Muscle of arm (tissue), 12 donors: ENCODE data around the gene MCC. TPM values are rescaled to one million over a fixed set of nuclear protein-coding genes. Genes with fewer than 3 reads are reported as not detected.
"Not testable (repeated sequence)": the region's sequence is repeated elsewhere in the genome, so short reads cannot be mapped to it uniquely, and the experiment has no call there.

Source experiments
- DNase-seq: peaks from one replicate; pipeline ENCODE4 v3.0.0-alpha.2; 2013
- polyA plus RNA-seq, 12 donors: library from polyadenylated mRNA; unstranded; fragments of 120-200 nt; gene quantifications; one replicate each; pipeline ENCODE4 v1.2.1, GENCODE V29; 2013; ENCODE audit not compliant: insufficient read length in 12 of 12

MCC gene
- polyA plus RNA-seq, 12 donors = 13.8 to 23.3 (median 19.2) TPM; not detected in 1

GRCh38 chr5:113493446-113493845, 5.2 kb upstream of the MCC start:
- no peak for DNase-seq

- no peak for DNase-seq
Measured at GRCh38 chr5:113491022-113491421, 2.8 kb upstream of the MCC start.

GRCh38 chr5:113490317-113490716, 2.1 kb upstream of the MCC start:
- DNase-seq = no peak

- DNase-seq = no peak
Measured at GRCh38 chr5:113489299-113489698, 1.0 kb upstream of the MCC start.

GRCh38 chr5:113488645-113489184, 462 bp upstream of the MCC start:
- DNase-seq = no peak

GRCh38 chr5:113487416-113487780, 855 bp downstream of the MCC start:
- DNase-seq = no peak

GRCh38 chr5:113480243-113480642, 8.0 kb downstream of the MCC start:
- DNase-seq = no peak

- no peak for DNase-seq
Measured at GRCh38 chr5:113478691-113479090, 9.6 kb downstream of the MCC start.

- no peak for DNase-seq
Measured at GRCh38 chr5:113474100-113474728, 14.0 kb downstream of the MCC start.

- DNase-seq = no peak
Measured at GRCh38 chr5:113463032-113463431, 25.2 kb downstream of the MCC start.

GRCh38 chr5:113457106-113457505, 31.1 kb downstream of the MCC start:
- DNase-seq = not testable (repeated sequence)

GRCh38 chr5:113452941-113453340, 35.3 kb downstream of the MCC start:
- no peak for DNase-seq

- no peak for DNase-seq
Measured at GRCh38 chr5:113451797-113452196, 36.5 kb downstream of the MCC start.

- DNase-seq = no peak
Measured at GRCh38 chr5:113450929-113451328, 37.3 kb downstream of the MCC start.

GRCh38 chr5:113450462-113450861, 37.8 kb downstream of the MCC start:
- DNase-seq = no peak

- DNase-seq = no peak
Measured at GRCh38 chr5:113448252-113448651, 40.0 kb downstream of the MCC start.

- DNase-seq = no peak
Measured at GRCh38 chr5:113447498-113448050, 40.7 kb downstream of the MCC start.

- no peak for DNase-seq
Measured at GRCh38 chr5:113446358-113446927, 41.8 kb downstream of the MCC start.

GRCh38 chr5:113437111-113437510, 51.1 kb downstream of the MCC start:
- DNase-seq = no peak

- DNase-seq = no peak
Measured at GRCh38 chr5:113435575-113435974, 52.7 kb downstream of the MCC start.

- DNase-seq = no peak
Measured at GRCh38 chr5:113434889-113435288, 53.4 kb downstream of the MCC start, which contains the start of gene TSSK1B. Gene TSSK1B (minus strand): TSS chr5:113434989. CDS start chr5:113434839, 150 bp downstream.

- no peak for DNase-seq
Measured at GRCh38 chr5:113433862-113434612, 54.2 kb downstream of the MCC start.

GRCh38 chr5:113433071-113433470, 55.2 kb downstream of the MCC start:
- DNase-seq = no peak
